Stimulated activated naive CD4-positive, alpha-beta T cell treated with Interleukin-2 at 50 U/mL for 16 hours (primary cell): ENCODE results near the gene FAM20A.

Experiments used
- DNase-seq: peaks from one replicate; lab custom pipeline; 2025; lab: John Stamatoyannopoulos, UW

Gene FAM20A

DNA sequence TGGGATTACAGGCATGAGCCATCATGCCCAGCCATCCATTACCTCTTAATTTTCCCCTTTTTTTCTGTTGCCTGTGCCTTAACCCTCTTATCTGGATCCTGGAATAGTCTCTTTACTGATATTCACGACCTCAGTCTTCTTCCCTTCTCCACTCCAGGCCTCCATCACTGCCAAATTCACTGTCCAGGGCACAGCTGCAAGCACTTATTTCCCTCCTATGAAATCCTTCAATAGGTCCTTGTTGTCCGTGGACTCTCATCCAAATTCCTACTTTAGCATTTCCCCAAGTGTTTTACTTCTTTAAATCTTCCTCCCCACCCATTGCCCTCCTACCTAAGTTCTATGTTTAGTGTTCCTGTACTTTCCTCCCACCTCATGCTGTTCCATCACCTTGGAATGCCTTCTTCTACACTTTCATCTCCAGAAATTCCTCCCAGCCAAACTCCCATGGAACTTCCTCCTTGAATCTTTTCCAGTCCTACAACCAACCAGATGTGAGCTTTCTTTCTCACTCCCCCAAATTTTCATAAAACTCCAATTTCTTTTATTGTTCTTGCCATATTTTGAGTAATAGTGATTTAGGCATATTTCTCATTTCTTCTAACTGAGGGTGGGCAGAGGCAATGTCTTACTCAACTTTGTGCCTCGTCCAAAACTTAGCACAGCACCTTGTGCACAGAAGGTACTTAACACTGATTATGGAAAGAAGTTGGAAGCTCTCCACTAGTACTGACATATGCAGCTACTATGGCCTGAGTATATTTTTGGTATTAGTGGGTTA is 35.3 kb downstream of the FAM20A start:
- DNase-seq: no peak

GRCh38 chr17:68564415-68565111 is 36.6 kb downstream of the FAM20A start:
- DNase-seq: no peak

DNA sequence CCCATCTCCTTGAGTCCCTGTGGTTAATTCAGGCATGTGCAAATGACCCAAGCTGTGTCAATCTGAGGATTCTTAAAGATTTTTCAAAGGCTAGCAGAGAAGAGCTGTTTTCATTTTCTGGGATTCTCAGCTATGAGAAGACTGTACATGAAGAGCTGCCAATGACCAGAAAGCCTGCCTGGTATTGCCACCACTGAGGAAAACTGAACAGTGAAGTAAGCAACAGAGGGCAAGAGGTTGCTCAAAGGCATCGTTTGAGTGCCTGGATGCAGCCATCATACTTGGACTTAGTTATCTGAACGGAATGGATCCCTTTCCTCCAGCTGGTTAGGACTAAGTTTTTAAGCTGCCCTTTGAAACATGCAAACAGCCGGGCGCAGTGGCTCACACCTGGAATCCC is 38.4 kb downstream of the FAM20A start:
- DNase-seq: no peak

DNA sequence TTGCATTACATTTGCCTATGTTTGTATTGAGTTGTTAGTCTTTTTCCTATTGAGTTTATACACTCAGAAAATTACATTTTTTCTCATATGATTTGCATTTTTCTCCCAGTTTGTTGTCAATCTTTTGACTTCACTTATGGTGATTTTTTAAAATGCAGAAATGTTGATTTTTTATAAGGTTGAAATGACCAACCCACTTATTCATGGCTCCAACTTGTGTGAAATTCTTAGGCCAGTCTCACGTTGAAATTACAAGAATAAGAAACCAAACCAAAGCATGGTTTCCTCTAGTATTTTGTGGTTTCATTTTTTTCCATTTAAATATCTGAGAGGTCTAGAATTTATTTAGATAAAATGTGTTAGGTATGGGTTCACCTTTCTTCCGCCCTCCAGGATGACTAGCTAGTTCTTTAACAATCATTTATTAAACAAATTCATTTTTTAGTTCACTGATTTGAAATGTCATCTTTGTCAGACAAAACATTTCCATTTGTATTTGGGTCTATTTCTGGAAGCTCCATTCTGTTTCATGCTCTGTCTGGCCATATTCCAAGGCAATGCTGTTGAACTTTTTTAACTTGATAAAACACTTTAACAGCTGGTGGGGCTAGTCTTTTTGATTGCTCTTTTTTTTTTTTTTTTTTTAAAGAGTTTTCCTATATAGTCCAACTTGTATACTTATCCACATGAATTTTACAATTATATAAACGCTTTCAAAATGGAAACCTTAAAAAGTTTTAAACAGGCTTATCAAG is 40.0 kb downstream of the FAM20A start:
- DNase-seq: no peak

DNA sequence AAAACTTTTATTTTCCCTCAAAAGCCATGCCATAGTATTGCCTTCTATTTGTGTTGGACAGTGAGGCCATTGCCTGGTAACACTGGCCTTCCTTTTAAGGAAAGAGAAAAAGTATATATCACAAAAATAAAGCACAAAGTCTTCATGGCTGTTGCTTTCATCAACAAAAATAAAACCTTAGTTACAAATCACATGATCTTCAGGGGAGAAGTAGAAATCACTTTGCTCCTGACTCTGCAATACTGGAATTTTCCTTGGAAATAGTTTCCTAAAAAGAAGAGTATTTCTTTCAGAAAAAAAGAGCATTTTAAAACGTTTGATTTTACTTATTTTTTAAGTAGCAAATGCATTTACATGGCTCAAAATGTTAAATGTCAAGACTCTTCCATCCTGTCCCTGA is 41.9 kb downstream of the FAM20A start:
- DNase-seq: no peak

DNA sequence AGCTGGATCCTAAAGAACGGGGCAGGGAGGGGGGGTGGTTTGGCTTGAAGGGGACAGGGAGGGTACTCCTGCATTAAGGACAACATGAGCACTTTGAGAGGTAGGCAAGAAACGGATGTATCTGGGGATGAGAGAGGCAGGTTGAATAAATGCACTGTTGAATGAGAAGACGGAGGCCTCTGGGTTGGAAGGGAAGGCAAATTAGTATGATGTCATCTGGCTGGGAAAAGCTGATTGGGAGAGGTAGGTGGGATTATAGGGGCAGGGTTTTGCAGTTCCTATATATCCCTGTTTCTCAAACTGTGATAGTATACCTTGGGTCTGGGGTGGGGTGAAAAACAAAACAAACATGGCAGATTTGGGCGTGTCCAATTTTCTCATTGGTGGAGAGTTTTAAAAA is 44.6 kb downstream of the FAM20A start:
- DNase-seq: no peak

GRCh38 chr17:68544111-68544915 is 56.9 kb downstream of the FAM20A start:
- DNase-seq: no peak

- DNase-seq: no peak
These were observed 58.3 kb downstream of the FAM20A start for GRCh38 chr17:68542698-68543463.

GRCh38 chr17:68541816-68542215 is 59.4 kb downstream of the FAM20A start:
- no peak for DNase-seq

GRCh38 chr17:68540981-68541380 is 60.2 kb downstream of the FAM20A start:
- no peak for DNase-seq

- DNase-seq: no peak
These were observed 61.4 kb downstream of the FAM20A start for GRCh38 chr17:68539548-68540467.

GRCh38 chr17:68535922-68536321 is 65.2 kb downstream of the FAM20A start:
- no peak for DNase-seq

DNA sequence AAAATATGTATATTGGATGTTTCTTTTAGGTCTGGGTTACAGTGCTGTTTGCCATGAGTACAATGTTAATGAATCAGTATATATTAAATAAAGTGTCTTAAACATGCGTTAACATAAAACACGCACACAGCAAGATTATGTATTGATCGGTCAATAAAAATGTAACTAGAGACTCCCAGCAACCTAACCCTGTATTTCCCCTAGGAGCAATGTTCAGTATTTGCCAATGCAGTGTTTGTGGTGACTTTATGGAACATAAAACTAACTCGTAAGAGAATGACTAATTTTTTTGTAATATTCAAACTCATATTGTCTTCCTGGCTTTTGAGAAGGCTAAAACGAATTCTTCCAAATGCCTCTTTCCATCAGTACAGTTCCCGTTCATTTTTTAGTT is 66.5 kb downstream of the FAM20A start:
- no peak for DNase-seq

DNA sequence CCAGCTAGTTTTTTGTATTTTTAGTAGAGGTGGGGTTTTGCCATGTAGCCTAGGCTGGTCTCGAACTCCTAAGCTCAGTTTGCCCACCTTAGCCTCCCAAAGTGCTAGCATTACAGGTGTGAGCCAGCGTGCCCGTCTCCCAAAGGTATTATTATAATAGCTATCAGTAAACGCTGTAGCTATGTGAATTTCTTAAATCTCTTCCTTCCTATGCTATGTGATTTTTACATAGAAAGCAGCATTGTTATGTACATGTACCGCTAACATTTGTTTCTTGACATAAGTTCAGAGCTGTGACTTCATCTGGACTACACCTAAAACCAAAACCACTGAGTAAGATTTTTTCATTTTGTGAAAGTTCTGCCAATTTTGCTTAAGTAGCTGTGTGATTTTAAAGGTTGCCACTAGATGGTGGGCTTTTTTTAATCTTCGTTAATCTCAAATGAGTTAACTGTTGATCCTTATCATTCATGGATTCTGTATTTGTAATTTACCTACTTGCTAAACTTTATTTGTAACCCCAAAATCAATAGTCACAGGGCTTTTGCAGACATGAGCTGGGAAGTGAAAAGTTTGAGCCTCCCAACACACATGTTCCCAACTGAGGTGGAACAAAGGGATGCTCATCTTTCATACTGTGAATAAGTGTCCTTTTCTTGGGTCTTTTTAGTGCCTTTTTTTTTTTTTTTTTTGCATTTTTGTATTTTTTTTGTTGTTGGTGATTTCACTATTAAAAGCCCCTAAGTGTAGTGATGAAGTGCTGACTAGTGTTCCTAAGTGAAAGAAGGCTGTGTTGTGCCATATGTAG is 67.1 kb downstream of the FAM20A start:
- DNase-seq: no peak

DNA sequence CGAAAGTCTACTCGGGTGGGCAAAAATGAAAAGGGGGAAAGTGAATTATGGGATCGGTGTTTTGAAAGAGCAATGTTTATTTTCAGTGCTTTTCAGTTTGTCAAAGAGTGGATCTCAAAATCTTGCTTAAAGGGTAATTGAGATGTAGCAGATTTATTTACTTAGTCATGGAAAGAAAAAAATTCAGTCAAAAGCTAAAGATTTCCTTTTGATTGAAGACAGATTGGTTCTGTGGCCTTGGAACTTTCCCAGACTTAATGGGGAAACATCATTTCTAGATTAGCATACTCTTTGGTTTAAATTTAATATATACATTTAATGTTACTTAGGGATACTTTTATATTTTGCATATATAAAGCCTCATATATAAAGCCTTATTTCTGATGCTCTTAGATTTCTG is 68.3 kb downstream of the FAM20A start:
- no peak for DNase-seq

DNA sequence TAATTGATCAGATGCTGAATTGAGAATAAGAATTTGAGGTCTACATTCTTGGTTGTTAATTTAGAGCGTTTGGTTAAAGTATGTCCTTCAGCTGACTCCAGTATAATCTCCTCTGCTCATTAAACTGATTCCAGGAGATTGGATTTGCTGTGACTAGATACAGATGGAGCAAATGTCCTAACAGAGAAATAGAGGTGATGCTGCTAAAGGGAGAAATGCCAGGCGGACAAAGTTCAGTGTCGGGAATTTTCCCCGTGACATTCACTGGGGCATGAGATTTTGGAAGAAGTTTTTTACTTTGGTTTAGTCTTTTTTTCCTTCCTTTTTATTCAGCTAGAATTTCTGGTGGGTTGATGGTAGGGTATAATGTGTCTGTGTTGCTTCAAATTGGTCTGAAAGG is 69.9 kb downstream of the FAM20A start:
- no peak for DNase-seq

GRCh38 chr17:68527314-68527713 is 73.9 kb downstream of the FAM20A start:
- no peak for DNase-seq

DNA sequence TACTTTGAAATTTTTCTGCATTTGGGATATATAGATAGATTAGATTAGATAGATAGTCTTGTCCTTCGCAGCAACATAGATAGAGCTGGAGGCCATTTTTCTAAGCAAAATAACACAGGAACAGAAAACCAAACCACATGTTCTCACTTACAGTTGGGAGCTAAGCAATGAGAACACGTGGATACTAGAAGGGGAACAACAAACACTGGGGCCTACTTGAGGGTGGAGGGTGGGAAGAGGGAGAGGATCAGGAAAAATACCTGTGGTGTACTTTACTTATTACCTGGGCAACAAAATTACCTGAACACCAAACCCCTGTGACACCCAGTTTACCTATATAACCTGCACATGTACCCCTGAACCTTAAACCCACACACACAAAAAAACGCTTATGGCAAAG is 74.6 kb downstream of the FAM20A start:
- DNase-seq: no peak

DNA sequence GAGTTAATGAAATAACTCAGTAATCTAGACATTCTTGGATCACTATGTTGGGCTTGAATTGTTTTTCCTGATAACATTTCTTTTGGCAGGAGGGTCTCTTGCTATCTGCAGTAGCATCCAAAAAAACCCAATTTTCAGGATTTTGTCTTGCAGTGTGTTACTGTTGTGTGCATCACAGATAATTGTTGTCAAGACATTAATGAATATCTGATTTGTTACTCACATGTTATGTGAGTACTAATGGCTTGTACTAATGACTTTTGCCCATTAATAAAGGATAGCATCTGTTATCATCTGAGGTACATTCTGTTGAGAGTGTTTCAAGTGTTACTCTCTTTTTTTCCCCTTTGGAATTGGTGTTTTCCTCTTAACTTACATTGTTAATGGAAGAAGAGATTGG is 78.9 kb downstream of the FAM20A start:
- no peak for DNase-seq
